ENCODE data around the gene SPATS2.

SPATS2 gene

DNA sequence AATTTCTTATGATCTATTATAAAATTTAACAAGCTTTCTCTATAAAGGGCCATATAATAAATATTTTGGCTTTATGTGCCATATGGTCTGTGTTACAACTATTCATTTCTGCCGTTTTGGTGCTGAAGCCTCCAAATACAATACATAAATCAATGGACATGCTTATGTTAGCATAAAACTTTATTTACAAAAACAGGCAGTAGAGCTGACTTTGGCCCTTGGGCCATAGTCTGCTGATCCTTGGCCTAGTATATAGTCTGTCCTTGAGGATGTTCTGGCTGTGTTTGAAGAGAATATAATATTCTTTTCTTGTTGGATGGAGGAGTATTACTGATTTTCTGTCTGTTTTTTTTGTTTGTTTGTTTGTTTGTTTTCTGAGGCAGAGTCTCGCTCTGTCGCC lies 81.6 kb downstream of the SPATS2 start:
- H3K4me2 ChIP-seq (ENCODE audit: low read depth, low read length, poor library complexity, severe bottlenecking): no peak overlapping the region
- TF ChIP-seq, protein P1, sequence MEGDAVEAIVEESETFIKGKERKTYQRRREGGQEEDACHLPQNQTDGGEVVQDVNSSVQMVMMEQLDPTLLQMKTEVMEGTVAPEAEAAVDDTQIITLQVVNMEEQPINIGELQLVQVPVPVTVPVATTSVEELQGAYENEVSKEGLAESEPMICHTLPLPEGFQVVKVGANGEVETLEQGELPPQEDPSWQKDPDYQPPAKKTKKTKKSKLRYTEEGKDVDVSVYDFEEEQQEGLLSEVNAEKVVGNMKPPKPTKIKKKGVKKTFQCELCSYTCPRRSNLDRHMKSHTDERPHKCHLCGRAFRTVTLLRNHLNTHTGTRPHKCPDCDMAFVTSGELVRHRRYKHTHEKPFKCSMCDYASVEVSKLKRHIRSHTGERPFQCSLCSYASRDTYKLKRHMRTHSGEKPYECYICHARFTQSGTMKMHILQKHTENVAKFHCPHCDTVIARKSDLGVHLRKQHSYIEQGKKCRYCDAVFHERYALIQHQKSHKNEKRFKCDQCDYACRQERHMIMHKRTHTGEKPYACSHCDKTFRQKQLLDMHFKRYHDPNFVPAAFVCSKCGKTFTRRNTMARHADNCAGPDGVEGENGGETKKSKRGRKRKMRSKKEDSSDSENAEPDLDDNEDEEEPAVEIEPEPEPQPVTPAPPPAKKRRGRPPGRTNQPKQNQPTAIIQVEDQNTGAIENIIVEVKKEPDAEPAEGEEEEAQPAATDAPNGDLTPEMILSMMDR (IDR thresholded peaks at IDR 0.05; ENCODE audit: insufficient read depth, low read length, poor library complexity, severe bottlenecking): no peak
- no peak for TF ChIP-seq EZH2phosphoT487 (conservative IDR thresholded peaks at IDR 0.05; ENCODE audit: low read length)
- H3K4me3 ChIP-seq (ENCODE audit: insufficient read depth, low read length, poor library complexity, severe bottlenecking): no peak overlapping the region
- no peaks in the 10 kb centered on the region for H3K9me2 ChIP-seq (replicated peaks; ENCODE audit: insufficient read depth, low read length)
- no peak overlapping the region for H2AFZ ChIP-seq (ENCODE audit: low read depth, low read length, severe bottlenecking)
- H3K9me3 ChIP-seq (ENCODE audit: insufficient read depth, low read length): no peaks in the 10 kb centered on the region
- no peaks in the 10 kb centered on the region for H3K36me3 ChIP-seq (ENCODE audit: low read length)
- no peak overlapping the region for H3K27ac ChIP-seq (ENCODE audit: low read depth, low read length)
- H4K20me1 ChIP-seq (ENCODE audit: low read depth, low read length): no peaks in the 10 kb centered on the region
- H3K27me3 ChIP-seq (ENCODE audit: low read length): no peaks in the 10 kb centered on the region
- H3K9ac ChIP-seq (ENCODE audit: low read length): no peak overlapping the region
- peaks cover 30% of the 10 kb centered on the region; the same call in 1 of the 2 replicates for H3K79me2 ChIP-seq (ENCODE audit: insufficient read depth, low read length)
- H3F3A ChIP-seq (ENCODE audit: insufficient read depth): no peaks in the 10 kb centered on the region; the same call in 1 of the 2 replicates

DNA sequence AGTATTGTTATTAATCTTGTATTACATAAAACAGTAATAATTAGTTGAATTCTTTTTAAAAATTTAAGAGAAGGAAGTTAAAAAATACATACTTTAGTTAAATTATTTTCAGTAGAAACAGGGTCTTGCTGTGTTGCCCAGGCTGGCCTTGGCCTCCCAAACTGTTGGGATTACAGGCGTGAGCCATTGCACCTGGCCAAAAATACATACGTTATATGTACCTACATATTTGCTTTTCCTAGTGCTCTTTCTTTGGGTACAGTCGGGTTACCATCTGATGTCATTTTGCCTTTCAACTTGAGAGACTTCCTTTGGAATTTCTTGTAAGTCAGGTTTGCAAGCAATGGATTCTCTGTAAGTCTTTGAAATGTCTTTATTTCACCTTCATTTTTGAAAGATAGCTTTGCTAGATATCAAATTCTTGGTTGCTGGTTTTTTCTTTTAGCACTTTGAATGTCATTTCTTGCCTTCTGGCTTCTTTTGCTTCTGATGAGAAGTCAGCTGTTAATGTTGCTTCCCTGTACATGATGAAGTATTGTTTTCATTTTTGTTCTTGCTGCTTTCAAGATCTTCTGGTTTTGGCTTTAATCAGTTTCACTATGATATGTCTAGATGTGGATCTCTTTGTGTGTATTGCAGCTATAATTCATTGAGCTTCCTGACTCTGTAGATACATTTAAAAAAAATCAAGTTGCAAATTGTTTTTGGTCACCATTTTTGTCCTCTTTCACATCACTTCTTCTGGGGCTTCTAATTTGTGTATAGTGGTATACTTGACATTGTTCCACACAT lies 84.4 kb downstream of the SPATS2 start:
- TF ChIP-seq, protein P1 (IDR thresholded peaks at IDR 0.05; ENCODE audit: insufficient read depth, low read length, poor library complexity, severe bottlenecking): no peak
- TF ChIP-seq EZH2phosphoT487 (conservative IDR thresholded peaks at IDR 0.05; ENCODE audit: low read length): no peak
- no peaks in the 10 kb centered on the region for H4K20me1 ChIP-seq (ENCODE audit: low read depth, low read length)
- no peaks in the 10 kb centered on the region for H3F3A ChIP-seq (ENCODE audit: insufficient read depth)
- H2AFZ ChIP-seq (ENCODE audit: low read depth, low read length, severe bottlenecking): no peak overlapping the region
- H3K9ac ChIP-seq (ENCODE audit: low read length): no peak overlapping the region
- no peak overlapping the region for H3K27ac ChIP-seq (ENCODE audit: low read depth, low read length)
- H3K4me3 ChIP-seq (ENCODE audit: insufficient read depth, low read length, poor library complexity, severe bottlenecking): no peak overlapping the region
- H3K27me3 ChIP-seq (ENCODE audit: low read length): no peaks in the 10 kb centered on the region
- H3K9me2 ChIP-seq (replicated peaks; ENCODE audit: insufficient read depth, low read length): no peaks in the 10 kb centered on the region
- H3K4me2 ChIP-seq (ENCODE audit: low read depth, low read length, poor library complexity, severe bottlenecking): no peak overlapping the region
- no peaks in the 10 kb centered on the region for H3K9me3 ChIP-seq (ENCODE audit: insufficient read depth, low read length)
- H3K36me3 ChIP-seq (ENCODE audit: low read length): no peaks in the 10 kb centered on the region
- peaks cover 30% of the 10 kb centered on the region; the same call in 1 of the 2 replicates for H3K79me2 ChIP-seq (ENCODE audit: insufficient read depth, low read length)

DNA sequence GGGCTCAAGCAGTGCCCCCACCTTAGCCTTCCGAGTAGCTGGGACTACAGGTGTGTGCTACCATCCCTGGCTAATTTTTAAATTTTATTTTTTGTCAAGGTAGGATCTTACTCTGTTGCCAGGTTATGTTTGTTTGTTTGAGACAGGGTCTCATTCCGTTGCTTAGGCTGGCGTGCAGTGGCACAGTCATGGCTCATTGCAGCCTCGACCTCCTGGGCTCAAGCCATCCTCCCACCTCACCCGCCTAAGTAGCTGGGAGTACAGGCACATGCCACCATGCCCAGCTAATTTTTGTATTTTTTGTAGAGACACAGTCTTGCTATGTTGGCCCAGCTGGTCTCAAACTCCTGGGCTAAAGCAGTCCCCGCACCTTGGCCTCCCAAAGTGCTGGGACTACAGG lies 88.2 kb downstream of the SPATS2 start:
- H3K79me2 ChIP-seq (ENCODE audit: insufficient read depth, low read length): peaks cover 30% of the 10 kb centered on the region; the same call in 1 of the 2 replicates
- no peaks in the 10 kb centered on the region for H4K20me1 ChIP-seq (ENCODE audit: low read depth, low read length)
- H3F3A ChIP-seq (ENCODE audit: insufficient read depth): no peaks in the 10 kb centered on the region

More for the DNA sequence above, 88.2 kb downstream of the SPATS2 start:
- no peaks in the 10 kb centered on the region for H3K27me3 ChIP-seq (ENCODE audit: low read length)
- no peaks in the 10 kb centered on the region for H3K9me2 ChIP-seq (replicated peaks; ENCODE audit: insufficient read depth, low read length)
- H3K9me3 ChIP-seq (ENCODE audit: insufficient read depth, low read length): no peaks in the 10 kb centered on the region
- H3K9ac ChIP-seq (ENCODE audit: low read length): no peak overlapping the region
- no peak overlapping the region for H3K27ac ChIP-seq (ENCODE audit: low read depth, low read length)
- no peak overlapping the region for H3K4me3 ChIP-seq (ENCODE audit: insufficient read depth, low read length, poor library complexity, severe bottlenecking)
- no peak overlapping the region for H2AFZ ChIP-seq (ENCODE audit: low read depth, low read length, severe bottlenecking)
- no peak overlapping the region for H3K4me2 ChIP-seq (ENCODE audit: low read depth, low read length, poor library complexity, severe bottlenecking)
- H3K36me3 ChIP-seq (ENCODE audit: low read length): 0 out of 2 replicates have a peak, but pooled peaks cover 1% of the 10 kb centered on the region
- TF ChIP-seq, protein P1 (IDR thresholded peaks at IDR 0.05; ENCODE audit: insufficient read depth, low read length, poor library complexity, severe bottlenecking): no peak
- TF ChIP-seq EZH2phosphoT487 (conservative IDR thresholded peaks at IDR 0.05; ENCODE audit: low read length): no peak

Data from SU-DHL-6 (cell line).